Activated T-cell treated with anti-CD3 and anti-CD28 coated beads for 48 hours (primary cell): Measurements from ENCODE around the gene LIPT1.
A peak's percentile ranks its signal among the peaks of the same experiment; 100 is the strongest.
"Not testable (repeated sequence)": the region's sequence is repeated elsewhere in the genome, so short reads cannot be mapped to it uniquely, and the experiment has no call there.

Experiments used
- DNase-seq: peaks from one replicate; pipeline ENCODE4 v3.0.0-alpha.2; 2020; ENCODE audit warnings: low read depth

LIPT1 gene

GRCh38 chr2:99180755-99181623 lies 26.2 kb downstream of the LIPT1 start, which contains the start of the genes MITD1 and MRPL30:
Gene MITD1, minus strand, starts transcription at chr2:99181058. Its CDS starts 77 bp downstream, at chr2:99180981.
Gene MRPL30, plus strand, starts transcription at chr2:99181184. Its CDS starts 5,020 bp downstream, at chr2:99186204.
- peak; percentile 83 for DNase-seq

GRCh38 chr2:99181624-99182000 lies 26.8 kb downstream of the LIPT1 start:
- no peak for DNase-seq

- no peak for DNase-seq
These were observed 28.3 kb downstream of the LIPT1 start for GRCh38 chr2:99183025-99183424.

GRCh38 chr2:99184811-99185210 lies 30.0 kb downstream of the LIPT1 start:
- no peak for DNase-seq

- DNase-seq: no peak
These were observed 32.2 kb downstream of the LIPT1 start for GRCh38 chr2:99187011-99187410.

GRCh38 chr2:99188357-99188756 lies 33.6 kb downstream of the LIPT1 start:
- DNase-seq: no peak

GRCh38 chr2:99190548-99190947 lies 35.8 kb downstream of the LIPT1 start:
- DNase-seq: no peak

- not testable (repeated sequence) for DNase-seq
These were observed 37.6 kb downstream of the LIPT1 start for GRCh38 chr2:99192364-99192763.

- no peak for DNase-seq
These were observed 43.5 kb downstream of the LIPT1 start for GRCh38 chr2:99198103-99198841.

- no peak for DNase-seq
These were observed 45.5 kb downstream of the LIPT1 start for GRCh38 chr2:99200076-99200800.

GRCh38 chr2:99201959-99202678 lies 47.4 kb downstream of the LIPT1 start:
- no peak for DNase-seq

- no peak for DNase-seq
These were observed 50.7 kb downstream of the LIPT1 start for GRCh38 chr2:99205491-99205890.
